IPS DF 6.9 (cell line): ENCODE measurements around the gene SLC10A7.

Experiments
- DNase-seq: peaks from one replicate; pipeline ENCODE4 v3.0.0-alpha.2; 2013; ENCODE audit warnings: low read depth, low spot score
- H3K27ac ChIP-seq: one replicate; pipeline ENCODE4 v1.5.1; 2013; ENCODE audit warnings: low read length, control low read depth
- H3K27me3 ChIP-seq: 2 replicates; pipeline ENCODE4 v1.6.1; 2013; ENCODE audit warnings: mild to moderate bottlenecking, low read length; ENCODE audit not compliant: control insufficient read depth, insufficient read depth
- H3K36me3 ChIP-seq: 2 replicates; pipeline ENCODE4 v1.6.1; 2013; ENCODE audit warnings: low read length; ENCODE audit not compliant: control insufficient read depth, insufficient read depth
- H3K4me1 ChIP-seq: 2 replicates; pipeline ENCODE4 v1.6.1; 2013; ENCODE audit warnings: low read length; ENCODE audit not compliant: control insufficient read depth, insufficient read depth
- H3K4me3 ChIP-seq: 2 replicates; pipeline ENCODE4 v1.5.1; 2013; ENCODE audit warnings: mild to moderate bottlenecking, low read length
- H3K9me3 ChIP-seq: 2 replicates; pipeline ENCODE4 v1.6.1; 2013; ENCODE audit warnings: low read length, inconsistent platforms; ENCODE audit not compliant: control insufficient read depth, insufficient read depth
- WGBS: extraction: QIAGEN DNeasy Blood & Tissue Kit; methylation state at CpG from one replicate; pipeline ENCODE4 v1.1.7; 2013; ENCODE audit warnings: mixed read lengths, missing lambda C conversion rate; ENCODE audit not compliant: insufficient read length, insufficient coverage; 5-methylcytosine and 5-hydroxymethylcytosine counted together

Gene SLC10A7

DNA sequence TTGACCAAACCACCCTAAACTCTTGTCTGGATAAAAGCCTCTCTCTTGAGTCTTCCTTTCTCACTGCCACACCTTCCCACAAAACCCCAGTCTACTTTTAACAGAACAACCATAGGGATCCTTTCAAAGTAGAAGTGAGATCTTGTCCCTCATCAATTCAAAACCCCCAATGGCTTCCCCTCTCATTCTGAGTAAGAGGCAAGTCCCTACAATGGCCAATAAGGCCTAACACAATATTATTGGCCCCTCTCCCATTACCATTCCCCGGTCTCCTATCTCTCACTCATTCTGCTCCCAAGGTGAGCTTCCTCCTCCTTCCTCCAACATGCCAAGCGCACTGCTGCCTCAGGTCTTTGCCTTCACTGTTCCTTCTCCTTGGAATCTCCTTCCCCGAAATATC, 250.3 kb downstream of the SLC10A7 start:
- no peak overlapping the region for H3K27ac ChIP-seq
- 0 out of 2 replicates have a peak, but pooled peaks cover 1% of the 10 kb centered on the region for H3K4me1 ChIP-seq
- no peaks in the 10 kb centered on the region; the same call in 1 of the 2 replicates for H3K27me3 ChIP-seq
- H3K4me3 ChIP-seq = no peak overlapping the region
- no peaks in the 10 kb centered on the region for H3K36me3 ChIP-seq
- DNase-seq = no peak
- no CpG with 5 or more reads among the region's 3 CpGs for WGBS
- H3K9me3 ChIP-seq = no peaks in the 10 kb centered on the region

DNA sequence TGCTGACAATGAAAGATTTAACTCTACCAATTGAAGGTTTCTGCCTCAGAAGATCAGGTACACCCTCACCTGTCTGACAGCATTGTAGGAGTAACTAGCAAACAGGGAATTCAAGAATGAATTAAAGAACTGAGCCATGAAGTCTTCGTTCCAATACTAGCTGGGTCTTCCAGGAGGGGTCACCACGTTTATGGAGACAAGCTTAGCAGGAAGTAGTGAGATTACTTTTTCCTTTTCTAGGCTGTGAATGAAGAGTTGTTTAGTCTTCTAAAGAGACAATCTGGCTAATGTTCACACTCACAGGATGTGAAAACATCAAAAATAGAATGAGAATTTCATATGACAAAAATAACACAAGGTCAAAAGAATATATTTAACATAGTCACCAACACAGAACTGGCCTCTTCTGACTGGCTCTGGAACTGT, 252.5 kb downstream of the SLC10A7 start:
- Histone ChIP-seq H3K4me3 (no peak overlapping the region), H3K9me3 (no peaks in the 10 kb centered on the region), H3K27me3 (no peaks in the 10 kb centered on the region; the same call in 1 of the 2 replicates), H3K27ac (no peak overlapping the region), H3K36me3 (no peaks in the 10 kb centered on the region), H3K4me1 (peaks cover 3% of the 10 kb centered on the region; the same call in 1 of the 2 replicates)
- no peak for DNase-seq
- WGBS = no CpG with 5 or more reads among the region's 2 CpGs

DNA sequence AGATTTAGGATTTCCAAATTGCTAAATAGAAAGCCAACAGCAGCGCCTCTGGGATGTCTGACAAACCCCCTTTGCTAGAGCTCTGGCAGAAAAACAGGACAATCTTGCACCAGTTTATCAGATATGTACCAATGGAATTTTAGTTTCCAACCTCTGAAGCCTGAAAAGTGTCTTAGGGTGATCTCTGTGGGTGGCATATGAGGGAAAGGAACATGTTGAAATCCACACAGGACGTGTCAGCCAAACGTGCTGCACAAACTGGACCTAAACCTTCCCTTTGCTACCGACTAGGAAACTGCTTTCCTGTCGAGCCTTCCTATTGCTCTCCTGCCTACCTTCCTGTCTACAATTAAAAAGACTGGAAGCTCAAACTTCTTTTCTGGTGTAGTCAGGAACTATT, 253.9 kb downstream of the SLC10A7 start:
- Histone ChIP-seq H3K9me3 (no peaks in the 10 kb centered on the region), H3K4me1 (peaks cover 3% of the 10 kb centered on the region; the same call in 1 of the 2 replicates), H3K4me3 (no peak overlapping the region), H3K27me3 (no peaks in the 10 kb centered on the region; the same call in 1 of the 2 replicates), H3K27ac (no peak overlapping the region), H3K36me3 (no peaks in the 10 kb centered on the region)
- no CpG with 5 or more reads among the region's 5 CpGs for WGBS
- DNase-seq = no peak

DNA sequence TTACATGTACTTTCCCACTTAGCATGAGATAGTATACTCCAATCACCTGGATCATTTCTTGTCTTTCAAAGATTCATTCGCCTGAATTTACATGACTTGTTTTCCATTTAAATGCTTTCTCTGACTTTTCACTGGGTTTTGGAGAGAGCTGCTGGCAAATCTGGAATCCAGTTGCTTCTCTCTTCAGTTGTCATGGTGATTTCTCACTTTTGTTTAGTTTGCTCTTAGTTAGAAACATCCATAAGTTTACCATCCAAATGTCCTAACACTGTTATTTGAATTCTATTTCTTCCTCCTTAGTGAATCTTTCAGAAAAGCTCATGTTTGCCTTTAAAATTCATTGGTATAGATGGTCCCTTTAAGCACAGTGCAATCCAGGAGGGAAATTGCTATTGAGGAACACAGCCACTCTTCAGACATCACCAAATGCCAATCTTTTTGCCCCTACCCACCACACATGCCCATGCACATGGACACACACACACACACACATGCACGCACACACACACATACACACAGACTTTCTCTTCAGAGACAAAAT, 255.7 kb downstream of the SLC10A7 start:
- Histone ChIP-seq H3K4me1 (peaks cover 3% of the 10 kb centered on the region; the same call in 1 of the 2 replicates), H3K4me3 (no peak overlapping the region), H3K27me3 (no peaks in the 10 kb centered on the region; the same call in 1 of the 2 replicates), H3K9me3 (no peaks in the 10 kb centered on the region), H3K36me3 (no peaks in the 10 kb centered on the region), H3K27ac (no peak overlapping the region)
- WGBS = no CpG with 5 or more reads among the region's 2 CpGs
- DNase-seq = no peak

DNA sequence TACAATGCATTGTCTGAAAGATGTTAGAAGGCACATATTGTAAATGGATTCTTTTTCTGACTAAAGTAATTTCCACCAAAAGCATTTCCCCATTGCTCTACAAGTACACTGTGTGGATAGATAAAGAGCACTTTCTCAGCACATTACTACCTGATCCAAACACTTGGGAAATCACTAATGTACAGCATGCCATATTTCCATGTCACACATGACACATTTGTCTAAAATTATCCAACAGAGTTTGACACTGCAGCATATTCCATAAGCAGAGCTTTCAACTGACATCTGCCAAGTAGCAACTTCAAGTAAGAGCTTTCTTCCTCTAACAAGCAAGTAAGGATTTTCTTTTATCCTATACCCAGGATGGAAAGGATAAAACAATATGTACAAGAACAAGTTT, 257.9 kb downstream of the SLC10A7 start:
- no peaks in the 10 kb centered on the region; the same call in 1 of the 2 replicates for H3K27me3 ChIP-seq
- no peak for DNase-seq
- H3K27ac ChIP-seq = no peak overlapping the region
- no peaks in the 10 kb centered on the region for H3K36me3 ChIP-seq
- no peaks in the 10 kb centered on the region for H3K9me3 ChIP-seq
- peaks cover 3% of the 10 kb centered on the region; the same call in 1 of the 2 replicates for H3K4me1 ChIP-seq
- no peak overlapping the region for H3K4me3 ChIP-seq

DNA sequence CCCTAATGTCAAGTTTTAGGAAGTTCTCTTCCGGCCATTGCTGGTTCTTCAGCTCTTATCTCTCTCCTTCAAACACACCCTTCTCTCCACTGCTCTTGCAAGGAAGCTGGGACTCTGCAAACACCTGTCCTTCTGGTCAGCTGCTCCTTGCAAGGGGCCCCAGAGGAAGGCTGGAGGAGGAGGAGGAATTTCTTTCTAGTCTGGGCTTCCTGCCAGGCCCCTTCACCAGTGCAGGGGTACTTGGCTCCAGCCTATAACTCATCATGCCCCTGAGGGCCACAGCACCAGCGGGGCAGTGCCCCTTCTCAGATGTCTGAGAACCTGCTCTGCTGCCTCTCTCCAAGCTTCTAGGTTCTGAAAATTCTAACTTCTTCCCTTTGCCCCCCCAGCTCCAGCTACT, 260.7 kb downstream of the SLC10A7 start:
- no CpG with 5 or more reads among the region's 2 CpGs for WGBS
- no peak overlapping the region for H3K4me3 ChIP-seq
- H3K36me3 ChIP-seq = no peaks in the 10 kb centered on the region
- H3K4me1 ChIP-seq = no peaks in the 10 kb centered on the region
- DNase-seq = no peak
- no peaks in the 10 kb centered on the region for H3K9me3 ChIP-seq
- no peaks in the 10 kb centered on the region for H3K27me3 ChIP-seq
- no peak overlapping the region for H3K27ac ChIP-seq

DNA sequence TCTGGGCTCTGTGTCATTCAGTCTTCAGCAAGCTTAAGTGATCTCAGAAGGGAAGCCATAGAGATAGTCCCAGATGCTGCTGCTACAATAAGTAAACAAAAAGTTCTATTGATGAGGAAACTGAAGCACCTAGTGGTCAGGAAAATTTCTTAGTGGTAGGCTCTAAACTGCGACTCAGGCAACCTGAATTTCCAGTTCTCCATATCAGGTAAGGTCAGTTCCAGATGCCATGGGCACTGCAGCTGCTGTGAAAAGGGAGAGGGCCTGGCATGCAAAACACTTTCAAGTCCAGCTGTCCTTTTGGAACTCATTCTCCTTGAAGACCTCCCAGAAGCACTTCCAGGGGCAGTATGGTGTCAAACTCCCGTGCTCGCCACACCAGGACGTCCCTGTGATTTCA, 261.2 kb downstream of the SLC10A7 start:
- no peaks in the 10 kb centered on the region for H3K27me3 ChIP-seq
- no peak overlapping the region for H3K4me3 ChIP-seq
- DNase-seq = no peak
- H3K27ac ChIP-seq = no peak overlapping the region
- WGBS = no CpG with 5 or more reads among the region's 4 CpGs
- no peaks in the 10 kb centered on the region for H3K4me1 ChIP-seq
- H3K9me3 ChIP-seq = no peaks in the 10 kb centered on the region
- no peaks in the 10 kb centered on the region for H3K36me3 ChIP-seq

DNA sequence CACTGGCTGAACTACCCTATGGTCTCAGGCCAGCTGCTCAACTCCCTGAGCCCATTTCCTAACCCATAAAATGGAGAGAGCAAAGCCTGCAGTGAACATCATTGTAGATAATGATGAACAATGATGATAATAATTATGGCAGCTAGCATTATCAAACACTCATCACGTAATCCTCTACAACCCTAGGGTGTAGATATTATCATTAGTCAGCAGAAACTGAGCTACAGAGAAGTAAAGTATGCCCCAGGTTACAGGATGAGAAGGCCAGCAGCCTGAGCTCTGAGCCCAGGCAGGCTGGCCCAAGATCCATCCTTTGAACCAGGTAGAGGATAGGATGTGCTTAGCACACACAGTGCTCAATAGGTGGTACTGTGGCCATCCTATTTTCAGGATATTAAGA, 264.2 kb downstream of the SLC10A7 start:
- H3K36me3 ChIP-seq = no peaks in the 10 kb centered on the region
- DNase-seq = no peak
- H3K4me3 ChIP-seq = no peak overlapping the region
- H3K27ac ChIP-seq = no peak overlapping the region
- H3K4me1 ChIP-seq = no peaks in the 10 kb centered on the region
- H3K27me3 ChIP-seq = no peaks in the 10 kb centered on the region
- no peaks in the 10 kb centered on the region for H3K9me3 ChIP-seq
- WGBS = no CpG with 5 or more reads among the region's 1 CpG

DNA sequence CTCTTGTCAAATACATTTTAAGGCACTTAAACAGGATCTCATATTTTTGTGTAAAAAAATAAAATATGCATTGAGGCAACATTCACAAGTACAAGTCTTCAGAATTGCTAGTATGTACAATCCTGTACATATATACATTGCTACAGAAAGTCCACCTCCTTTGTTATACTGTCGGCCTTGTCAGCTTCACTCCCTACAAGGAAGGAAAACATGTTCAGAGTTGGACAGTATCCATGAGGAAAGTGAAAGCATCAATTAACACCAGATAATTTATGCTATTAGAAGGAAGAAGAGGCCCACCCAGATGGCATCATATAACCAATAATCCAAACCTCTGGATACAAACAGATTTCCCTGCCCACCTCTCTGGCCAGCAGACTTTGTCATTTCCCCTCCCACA, 265.4 kb downstream of the SLC10A7 start:
- no CpG with 5 or more reads among the region's 1 CpG for WGBS
- Histone ChIP-seq H3K9me3 (no peaks in the 10 kb centered on the region), H3K4me1 (no peaks in the 10 kb centered on the region), H3K27me3 (no peaks in the 10 kb centered on the region), H3K27ac (no peak overlapping the region), H3K4me3 (no peak overlapping the region), H3K36me3 (no peaks in the 10 kb centered on the region)
- no peak for DNase-seq

DNA sequence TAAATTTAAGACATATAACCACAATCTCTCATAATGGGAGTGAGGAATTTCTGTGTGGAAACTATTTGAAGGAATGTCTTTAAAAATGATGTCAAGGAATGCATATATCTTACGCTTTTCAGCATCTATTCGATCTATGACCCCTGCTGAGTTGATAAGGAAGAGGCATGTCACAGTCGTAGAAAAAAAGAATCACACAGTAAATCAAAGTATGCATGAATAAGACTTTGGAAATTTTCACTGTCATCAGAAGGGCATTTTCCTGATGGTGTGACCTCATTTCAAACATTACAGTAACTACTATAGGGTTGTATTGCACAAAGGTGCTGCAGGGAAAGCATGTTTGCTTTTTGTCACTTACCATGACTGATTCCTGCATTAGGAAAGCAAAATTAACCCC, 265.9 kb downstream of the SLC10A7 start:
- Histone ChIP-seq H3K9me3 (no peaks in the 10 kb centered on the region), H3K27me3 (no peaks in the 10 kb centered on the region), H3K27ac (no peak overlapping the region), H3K36me3 (no peaks in the 10 kb centered on the region), H3K4me1 (no peaks in the 10 kb centered on the region), H3K4me3 (no peak overlapping the region)
- WGBS = no CpG with 5 or more reads among the region's 3 CpGs
- DNase-seq = no peak

DNA sequence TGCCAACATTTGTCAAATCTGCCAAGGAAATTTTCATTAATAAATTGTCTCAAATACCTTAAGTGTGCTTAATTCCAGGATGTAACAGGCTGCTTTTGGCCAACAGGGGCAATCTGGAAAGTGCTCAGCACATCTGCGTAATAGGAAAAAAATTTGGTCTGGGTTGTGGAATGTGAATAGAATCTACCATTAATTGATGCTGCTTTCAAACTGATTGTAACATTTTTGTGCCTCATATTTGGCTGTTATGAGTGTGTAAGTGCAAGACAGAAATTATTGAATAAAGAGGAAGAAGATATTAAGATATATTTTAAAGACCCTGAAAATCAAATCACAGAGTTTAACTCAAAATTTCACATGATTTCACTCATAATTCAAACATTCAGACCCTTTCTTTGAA, 266.3 kb downstream of the SLC10A7 start:
- Histone ChIP-seq H3K9me3 (no peaks in the 10 kb centered on the region), H3K36me3 (no peaks in the 10 kb centered on the region), H3K27me3 (no peaks in the 10 kb centered on the region), H3K4me3 (no peak overlapping the region), H3K4me1 (no peaks in the 10 kb centered on the region), H3K27ac (no peak overlapping the region)
- DNase-seq = no peak
- no CpG with 5 or more reads among the region's 1 CpG for WGBS
